ENCODE results near the gene PPM1H. TPM values are rescaled to one million over a fixed set of nuclear protein-coding genes. Genes with fewer than 3 reads are reported as not detected.

Gene PPM1H
- total RNA-seq, 6 experiments from 2014 or later = 7.0 to 20.9 (median 8.4) TPM

DNA sequence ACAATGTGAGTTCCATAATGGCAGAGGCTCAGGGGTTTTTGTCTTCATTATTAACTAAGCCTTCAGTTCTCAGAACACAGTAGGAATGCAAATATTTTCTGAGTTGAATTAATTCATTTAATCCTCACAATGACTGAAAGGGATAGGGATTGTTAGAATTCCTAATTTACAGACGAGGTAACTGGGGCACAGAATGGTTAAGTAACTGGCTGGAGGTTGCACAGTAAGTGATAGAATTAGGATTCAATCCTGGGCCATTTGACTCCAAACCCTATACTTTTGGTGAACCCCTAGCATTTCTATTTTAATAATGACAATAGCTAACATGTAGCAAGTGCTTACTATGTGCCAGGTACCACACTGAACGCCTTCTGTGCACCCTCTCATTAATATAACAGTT, 163.1 kb downstream of the PPM1H start:
- H3K4me3 Mint-ChIP-seq = no peak overlapping the region
- H3K27ac Mint-ChIP-seq = no peak overlapping the region
- H3K36me3 Mint-ChIP-seq (ENCODE audit: low read depth) = peaks cover 5% of the 10 kb centered on the region
- DNase-seq = no peak
- TF ChIP-seq, protein P1, sequence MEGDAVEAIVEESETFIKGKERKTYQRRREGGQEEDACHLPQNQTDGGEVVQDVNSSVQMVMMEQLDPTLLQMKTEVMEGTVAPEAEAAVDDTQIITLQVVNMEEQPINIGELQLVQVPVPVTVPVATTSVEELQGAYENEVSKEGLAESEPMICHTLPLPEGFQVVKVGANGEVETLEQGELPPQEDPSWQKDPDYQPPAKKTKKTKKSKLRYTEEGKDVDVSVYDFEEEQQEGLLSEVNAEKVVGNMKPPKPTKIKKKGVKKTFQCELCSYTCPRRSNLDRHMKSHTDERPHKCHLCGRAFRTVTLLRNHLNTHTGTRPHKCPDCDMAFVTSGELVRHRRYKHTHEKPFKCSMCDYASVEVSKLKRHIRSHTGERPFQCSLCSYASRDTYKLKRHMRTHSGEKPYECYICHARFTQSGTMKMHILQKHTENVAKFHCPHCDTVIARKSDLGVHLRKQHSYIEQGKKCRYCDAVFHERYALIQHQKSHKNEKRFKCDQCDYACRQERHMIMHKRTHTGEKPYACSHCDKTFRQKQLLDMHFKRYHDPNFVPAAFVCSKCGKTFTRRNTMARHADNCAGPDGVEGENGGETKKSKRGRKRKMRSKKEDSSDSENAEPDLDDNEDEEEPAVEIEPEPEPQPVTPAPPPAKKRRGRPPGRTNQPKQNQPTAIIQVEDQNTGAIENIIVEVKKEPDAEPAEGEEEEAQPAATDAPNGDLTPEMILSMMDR (IDR thresholded peaks at IDR 0.05) = no peak
- peaks cover 3% of the 10 kb centered on the region; the same call in 1 of the 2 replicates for H3K9me3 Mint-ChIP-seq
- peaks cover 23% of the 10 kb centered on the region for H3K4me1 Mint-ChIP-seq (ENCODE audit: low read depth)
- no peaks in the 10 kb centered on the region; the same call in 1 of the 2 replicates for H3K27me3 Mint-ChIP-seq (ENCODE audit: insufficient read depth)

DNA sequence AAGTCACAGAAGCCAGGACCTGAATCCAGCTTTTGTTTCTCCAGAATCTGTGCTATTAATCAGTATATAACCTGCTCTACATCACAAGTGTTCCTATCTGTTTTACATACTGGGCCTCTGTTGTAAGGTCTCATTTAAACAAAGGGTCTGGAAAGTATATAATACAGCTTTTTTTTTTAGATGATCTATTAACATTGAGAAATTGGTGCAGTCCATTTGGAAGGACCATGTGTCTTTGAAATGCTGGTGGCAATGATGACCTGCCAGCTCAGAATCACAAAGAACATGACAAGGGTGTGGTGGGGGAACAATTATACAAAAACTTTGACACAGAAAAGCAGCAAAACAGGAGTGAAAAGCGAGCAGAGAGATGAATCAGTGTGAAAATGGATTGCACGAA, 164.6 kb downstream of the PPM1H start:
- TF ChIP-seq, protein P1 (IDR thresholded peaks at IDR 0.05) = no peak
- Mint-ChIP-seq H3K9me3 (peaks cover 3% of the 10 kb centered on the region; the same call in 1 of the 2 replicates), H3K27ac (no peak overlapping the region), H3K4me3 (no peak overlapping the region), H3K36me3 (ENCODE audit: low read depth) (peaks cover 5% of the 10 kb centered on the region), H3K27me3 (ENCODE audit: insufficient read depth) (no peaks in the 10 kb centered on the region; the same call in 1 of the 2 replicates), H3K4me1 (ENCODE audit: low read depth) (peaks cover 26% of the 10 kb centered on the region)
- no peak for DNase-seq

DNA sequence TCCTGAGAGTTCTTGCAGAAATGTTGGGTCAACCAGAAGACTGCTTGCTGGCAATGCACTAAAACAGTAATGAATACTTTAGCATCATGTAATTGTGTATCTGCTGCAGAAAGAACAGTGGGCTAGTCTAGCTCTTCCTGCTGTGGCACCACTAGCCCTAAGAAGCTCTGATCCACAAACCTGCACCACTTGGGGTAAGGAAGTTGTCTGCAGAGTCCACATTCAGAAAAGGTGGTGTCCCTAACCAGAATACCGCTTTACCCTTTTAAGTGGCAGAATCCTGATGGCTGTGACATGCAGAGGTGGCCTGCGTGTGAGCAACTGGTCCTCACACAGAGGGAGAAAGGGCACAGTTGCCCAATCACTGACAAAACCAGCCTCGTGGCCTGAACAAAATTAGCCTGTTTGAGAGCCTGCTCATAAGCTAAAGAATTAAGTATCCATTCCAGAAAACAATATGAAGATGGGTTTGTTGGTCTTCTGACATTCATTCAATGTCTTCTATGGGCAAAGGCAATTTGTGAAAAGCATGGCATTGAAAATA, 165.8 kb downstream of the PPM1H start:
- no peaks in the 10 kb centered on the region; the same call in 1 of the 2 replicates for H3K27me3 Mint-ChIP-seq (ENCODE audit: insufficient read depth)
- peaks cover 3% of the 10 kb centered on the region; the same call in 1 of the 2 replicates for H3K9me3 Mint-ChIP-seq
- H3K4me3 Mint-ChIP-seq = no peak overlapping the region
- TF ChIP-seq, protein P1 (IDR thresholded peaks at IDR 0.05) = no peak
- H3K36me3 Mint-ChIP-seq (ENCODE audit: low read depth) = peaks cover 5% of the 10 kb centered on the region
- no peak overlapping the region for H3K27ac Mint-ChIP-seq
- DNase-seq = no peak
- peaks cover 26% of the 10 kb centered on the region for H3K4me1 Mint-ChIP-seq (ENCODE audit: low read depth)

DNA sequence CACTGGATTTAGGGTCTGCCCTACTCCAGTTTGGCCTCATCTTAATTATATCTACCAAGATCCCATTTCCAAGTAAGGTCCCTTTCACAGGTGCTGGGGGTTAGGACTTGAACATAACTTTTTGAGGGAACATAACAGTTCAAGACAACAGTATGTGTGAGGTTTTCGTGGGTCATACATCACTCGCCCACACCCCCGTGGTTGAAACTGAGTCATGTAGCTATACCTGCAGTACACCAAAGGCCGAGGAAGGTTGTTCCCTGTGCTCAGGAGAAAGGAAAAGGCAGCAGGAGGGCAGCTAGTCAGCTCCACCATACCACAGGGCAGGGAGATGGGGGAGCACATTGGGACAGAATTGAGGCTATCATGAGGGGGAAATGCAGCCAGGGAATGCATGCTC, 167.0 kb downstream of the PPM1H start:
- no peaks in the 10 kb centered on the region; the same call in 1 of the 2 replicates for H3K27me3 Mint-ChIP-seq (ENCODE audit: insufficient read depth)
- TF ChIP-seq, protein P1 (IDR thresholded peaks at IDR 0.05) = no peak
- no peak overlapping the region; the same call in 1 of the 2 replicates for H3K27ac Mint-ChIP-seq
- H3K4me1 Mint-ChIP-seq (ENCODE audit: low read depth) = peaks cover 26% of the 10 kb centered on the region
- H3K36me3 Mint-ChIP-seq (ENCODE audit: low read depth) = peaks cover 5% of the 10 kb centered on the region
- peaks cover 3% of the 10 kb centered on the region; the same call in 1 of the 2 replicates for H3K9me3 Mint-ChIP-seq
- no peak overlapping the region for H3K4me3 Mint-ChIP-seq
- DNase-seq = no peak

DNA sequence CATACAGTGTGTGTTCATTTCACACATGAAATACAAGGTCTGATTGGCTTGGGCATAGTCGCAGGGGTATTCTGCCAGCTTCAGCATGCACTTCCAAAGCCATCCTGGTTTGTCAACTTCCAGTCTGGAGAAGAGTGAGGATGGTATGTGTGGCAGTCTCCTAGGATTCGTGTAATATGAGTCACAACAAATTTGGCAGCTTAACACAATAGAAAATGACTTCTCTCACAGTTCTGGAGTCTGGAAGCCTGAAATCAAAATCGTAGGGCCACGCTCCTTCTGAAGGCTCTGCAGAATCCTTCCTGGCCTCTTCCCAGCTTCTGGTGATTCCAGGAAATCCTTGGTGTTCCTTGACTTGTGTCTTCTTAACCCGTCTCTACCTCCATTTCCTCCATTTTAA, 167.5 kb downstream of the PPM1H start:
- H3K27ac Mint-ChIP-seq = no peak overlapping the region; the same call in 1 of the 2 replicates
- no peaks in the 10 kb centered on the region; the same call in 1 of the 2 replicates for H3K27me3 Mint-ChIP-seq (ENCODE audit: insufficient read depth)
- peak; percentile 36 for DNase-seq
- H3K4me3 Mint-ChIP-seq = no peak overlapping the region
- peaks cover 2% of the 10 kb centered on the region for H3K36me3 Mint-ChIP-seq (ENCODE audit: low read depth)
- peaks cover 1% of the 10 kb centered on the region; the same call in 1 of the 2 replicates for H3K9me3 Mint-ChIP-seq
- peaks cover 21% of the 10 kb centered on the region for H3K4me1 Mint-ChIP-seq (ENCODE audit: low read depth)
- TF ChIP-seq, protein P1 (IDR thresholded peaks at IDR 0.05) = no peak

All from HFFc6 (cell line).